Cardiac muscle cell (in vitro differentiated cells and primary cell): ENCODE measurements around the gene LYPD6. TPM values are rescaled to one million over a fixed set of nuclear protein-coding genes. Genes with fewer than 3 reads are reported as not detected.
"Not testable (repeated sequence)": the region's sequence is repeated elsewhere in the genome, so short reads cannot be mapped to it uniquely, and the experiment has no call there.

Experiments used
- DNase-seq, 2 donors: peaks; one replicate each; pipeline versions ENCODE4 v3.0.0 to v3.0.0-alpha.2; 2010 to 2017; ENCODE audit warnings: low read depth in 1 of 2, low spot score in 1 of 2
- H3K27ac ChIP-seq: fragments of 200-600 bp; sonication (generic); 2 replicates; pipeline ENCODE4 v1.5.1; 2016
- H3K27me3 ChIP-seq: fragments of 200-600 bp; sonication (generic); 2 replicates; pipeline ENCODE4 v1.6.0; 2016; ENCODE audit warnings: control low read depth
- H3K36me3 ChIP-seq: fragments of 200-600 bp; sonication (generic); 2 replicates; pipeline ENCODE4 v1.5.1; 2016; ENCODE audit warnings: control low read depth
- H3K4me1 ChIP-seq: fragments of 200-600 bp; sonication (generic); 2 replicates; pipeline ENCODE4 v1.8.1; 2017; ENCODE audit warnings: low read depth, mild to moderate bottlenecking, mixed run types
- H3K4me3 ChIP-seq: fragments of 200-600 bp; sonication (generic); 2 replicates; pipeline ENCODE4 v1.5.1; 2016; ENCODE audit warnings: mild to moderate bottlenecking
- H3K9me3 ChIP-seq: fragments of 200-600 bp; sonication (generic); 2 replicates; pipeline ENCODE4 v1.5.1; 2017; ENCODE audit warnings: low read depth, mild to moderate bottlenecking, control low read depth
- CTCF ChIP-seq: IDR thresholded peaks from 2 replicates; pipeline ENCODE4 v1.5.1; 2012; ENCODE audit warnings: low read depth, mild to moderate bottlenecking, low read length
- polyA plus RNA-seq: library from polyadenylated mRNA; unstranded; fragments of >200 nt; fragmentation: Nextera tagmentation; extraction: Ambion mirVana; gene quantifications from 2 replicates; pipeline ENCODE4 v1.2.1, GENCODE V29; 2016
- total RNA-seq: library from RNA; depleted of rRNA; stranded (reverse); fragments of >200 nt; gene quantifications from 2 replicates; pipeline ENCODE4 v1.2.3, GENCODE V29; 2016

The LYPD6 gene
- total and polyA plus RNA-seq, 2 experiments from 2014 or later: 5.8 to 7.6 TPM

- no peaks in the 10 kb centered on the region for H3K36me3 ChIP-seq
- no peak overlapping the region for H3K27ac ChIP-seq
- H3K9me3 ChIP-seq: no peaks in the 10 kb centered on the region
- no peak overlapping the region for H3K4me3 ChIP-seq
- H3K27me3 ChIP-seq: no peaks in the 10 kb centered on the region
- TF ChIP-seq CTCF: peak; percentile 18
- H3K4me1 ChIP-seq: no peaks in the 10 kb centered on the region
- peak in 1 of 2 donors; percentile 54 for DNase-seq
Measured at GRCh38 chr2:149490296-149490695, 159.9 kb downstream of the LYPD6 start.

GRCh38 chr2:149492923-149493322 is 162.5 kb downstream of the LYPD6 start:
- no peaks in the 10 kb centered on the region for H3K9me3 ChIP-seq
- H3K4me1 ChIP-seq: no peaks in the 10 kb centered on the region
- no peak for TF ChIP-seq CTCF

GRCh38 chr2:149499204-149499603 is 168.8 kb downstream of the LYPD6 start:
- not testable (repeated sequence) for H3K36me3 ChIP-seq, H3K9me3 ChIP-seq, H3K4me1 ChIP-seq, H3K4me3 ChIP-seq, H3K27ac ChIP-seq, DNase-seq, H3K27me3 ChIP-seq

More at GRCh38 chr2:149492923-149493322, 162.5 kb downstream of the LYPD6 start:
- no peak overlapping the region for H3K4me3 ChIP-seq
- no peak overlapping the region for H3K27ac ChIP-seq
- H3K36me3 ChIP-seq: no peaks in the 10 kb centered on the region
- no peak for DNase-seq
- no peaks in the 10 kb centered on the region for H3K27me3 ChIP-seq

- H3K4me1 ChIP-seq, H3K36me3 ChIP-seq, H3K9me3 ChIP-seq, DNase-seq, H3K27me3 ChIP-seq, H3K27ac ChIP-seq, H3K4me3 ChIP-seq: not testable (repeated sequence)
Measured at GRCh38 chr2:149506808-149507207, 176.4 kb downstream of the LYPD6 start.

GRCh38 chr2:149507974-149508373 is 177.6 kb downstream of the LYPD6 start:
- no peaks in the 10 kb centered on the region for H3K27me3 ChIP-seq
- no peak for DNase-seq
- H3K4me3 ChIP-seq: no peak overlapping the region
- no peak overlapping the region for H3K27ac ChIP-seq
- H3K9me3 ChIP-seq: no peaks in the 10 kb centered on the region
- no peaks in the 10 kb centered on the region for H3K36me3 ChIP-seq
- TF ChIP-seq CTCF: no peak
- H3K4me1 ChIP-seq: no peaks in the 10 kb centered on the region

- H3K27ac ChIP-seq: no peak overlapping the region
- H3K36me3 ChIP-seq: no peaks in the 10 kb centered on the region
- no peaks in the 10 kb centered on the region for H3K27me3 ChIP-seq
- H3K4me3 ChIP-seq: no peak overlapping the region
- no peaks in the 10 kb centered on the region for H3K9me3 ChIP-seq
- DNase-seq: no peak
- H3K4me1 ChIP-seq: no peaks in the 10 kb centered on the region
- TF ChIP-seq CTCF: no peak
Measured at GRCh38 chr2:149513461-149513860, 183.1 kb downstream of the LYPD6 start.
